Panc1 (cell line): ENCODE results near the gene ATP1A1.

ENCODE experiments used
- SIN3A ChIP-seq: IDR thresholded peaks from 2 replicates; pipeline ENCODE4 v1.6.1; 2012; ENCODE audit warnings: low read depth, mild to moderate bottlenecking, low read length, moderate library complexity, borderline replicate concordance; ENCODE audit not compliant: insufficient read depth
- TCF7L2 ChIP-seq: IDR thresholded peaks from 2 replicates; pipeline ENCODE4 v1.6.1; 2011; ENCODE audit warnings: mild to moderate bottlenecking, low read depth, low read length, inconsistent platforms
- TF ChIP-seq, protein P1 (sequence below): fragments of 450-650 bp; IDR thresholded peaks from 2 replicates; pipeline ENCODE4 v1.5.1; 2017; ENCODE audit warnings: mild to moderate bottlenecking

DNA sequence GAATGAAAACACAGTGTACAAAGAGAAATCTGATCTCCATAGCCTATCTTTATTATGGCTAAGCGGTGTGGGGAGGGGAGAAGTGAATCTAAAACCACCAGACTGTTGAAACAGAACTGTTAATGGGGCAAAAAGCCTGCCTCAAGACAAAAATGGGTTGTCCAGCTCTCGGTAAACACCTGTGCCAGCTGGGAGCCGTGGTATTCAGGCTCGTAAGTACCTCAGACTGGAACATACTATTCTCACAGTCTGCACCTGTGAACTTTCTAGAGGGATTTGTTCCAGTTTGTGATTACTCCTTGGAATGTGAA is 42.7 kb upstream of the ATP1A1 start:
- TF ChIP-seq, protein P1, sequence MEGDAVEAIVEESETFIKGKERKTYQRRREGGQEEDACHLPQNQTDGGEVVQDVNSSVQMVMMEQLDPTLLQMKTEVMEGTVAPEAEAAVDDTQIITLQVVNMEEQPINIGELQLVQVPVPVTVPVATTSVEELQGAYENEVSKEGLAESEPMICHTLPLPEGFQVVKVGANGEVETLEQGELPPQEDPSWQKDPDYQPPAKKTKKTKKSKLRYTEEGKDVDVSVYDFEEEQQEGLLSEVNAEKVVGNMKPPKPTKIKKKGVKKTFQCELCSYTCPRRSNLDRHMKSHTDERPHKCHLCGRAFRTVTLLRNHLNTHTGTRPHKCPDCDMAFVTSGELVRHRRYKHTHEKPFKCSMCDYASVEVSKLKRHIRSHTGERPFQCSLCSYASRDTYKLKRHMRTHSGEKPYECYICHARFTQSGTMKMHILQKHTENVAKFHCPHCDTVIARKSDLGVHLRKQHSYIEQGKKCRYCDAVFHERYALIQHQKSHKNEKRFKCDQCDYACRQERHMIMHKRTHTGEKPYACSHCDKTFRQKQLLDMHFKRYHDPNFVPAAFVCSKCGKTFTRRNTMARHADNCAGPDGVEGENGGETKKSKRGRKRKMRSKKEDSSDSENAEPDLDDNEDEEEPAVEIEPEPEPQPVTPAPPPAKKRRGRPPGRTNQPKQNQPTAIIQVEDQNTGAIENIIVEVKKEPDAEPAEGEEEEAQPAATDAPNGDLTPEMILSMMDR = no peak
- no peak for TF ChIP-seq TCF7L2
- no peak for TF ChIP-seq SIN3A
